DMS153 treated with DMSO at 0.1 percent for 48 hours (cell line): ENCODE results near the gene ZFR.
"Not testable (repeated sequence)": the region's sequence is repeated elsewhere in the genome, so short reads cannot be mapped to it uniquely, and the experiment has no call there.

ENCODE experiments used
- DNase-seq: peaks from one replicate; lab custom pipeline; 2025; ENCODE audit not compliant: unreplicated experiment; lab: John Stamatoyannopoulos, UW

Gene ZFR

GRCh38 chr5:32413466-32414263 lies 30.9 kb downstream of the ZFR start:
- no peak for DNase-seq

- DNase-seq, result no peak
Observed at GRCh38 chr5:32410630-32411029, 33.9 kb downstream of the ZFR start.

- DNase-seq, result no peak
Observed at GRCh38 chr5:32406650-32407049, 37.9 kb downstream of the ZFR start.

- no peak for DNase-seq
Observed at GRCh38 chr5:32405507-32405906, 39.0 kb downstream of the ZFR start.

GRCh38 chr5:32403760-32404159 lies 40.8 kb downstream of the ZFR start:
- DNase-seq, result no peak

- no peak for DNase-seq
Observed at GRCh38 chr5:32400401-32400800, 44.1 kb downstream of the ZFR start.

- DNase-seq, result not testable (repeated sequence)
Observed at GRCh38 chr5:32398754-32399153, 45.8 kb downstream of the ZFR start.

- no peak for DNase-seq
Observed at GRCh38 chr5:32394981-32395380, 49.6 kb downstream of the ZFR start.

GRCh38 chr5:32392039-32392438 lies 52.5 kb downstream of the ZFR start:
- no peak for DNase-seq

- no peak for DNase-seq
Observed at GRCh38 chr5:32390819-32391591, 53.5 kb downstream of the ZFR start.

- no peak for DNase-seq
Observed at GRCh38 chr5:32388432-32389129, 56.0 kb downstream of the ZFR start.

- DNase-seq, result no peak
Observed at GRCh38 chr5:32387841-32388240, 56.7 kb downstream of the ZFR start.

- DNase-seq, result no peak
Observed at GRCh38 chr5:32387211-32387610, 57.3 kb downstream of the ZFR start.

GRCh38 chr5:32384621-32385020 lies 59.9 kb downstream of the ZFR start:
- no peak for DNase-seq

GRCh38 chr5:32383586-32383985 lies 61.0 kb downstream of the ZFR start:
- DNase-seq, result no peak

- DNase-seq, result no peak
Observed at GRCh38 chr5:32383065-32383464, 61.5 kb downstream of the ZFR start.

- no peak for DNase-seq
Observed at GRCh38 chr5:32379421-32379820, 65.1 kb downstream of the ZFR start.

- no peak for DNase-seq
Observed at GRCh38 chr5:32378966-32379365, 65.6 kb downstream of the ZFR start.

- no peak for DNase-seq
Observed at GRCh38 chr5:32369542-32370155, 74.9 kb downstream of the ZFR start.

- DNase-seq, result no peak
Observed at GRCh38 chr5:32369032-32369431, 75.5 kb downstream of the ZFR start.

- DNase-seq, result not testable (repeated sequence)
Observed at GRCh38 chr5:32367271-32367670, 77.3 kb downstream of the ZFR start.
